Heart left ventricle (tissue), 13 donors: ENCODE data around the gene GPC6.

ENCODE experiments used
- POLR2A ChIP-seq, 2 donors: fragments of 450-650 bp; IDR thresholded peaks; one replicate each; pipeline ENCODE4 v1.6.1; 2017; ENCODE audit warnings: antibody characterized with exemption in 2 of 2, mild to moderate bottlenecking in 2 of 2, moderate library complexity in 2 of 2
- TF ChIP-seq, protein P1 (sequence below), 12 donors: fragments of 200-600 bp; sonication (generic) in 4 of 12; IDR thresholded peaks; one replicate each; pipeline versions ENCODE4 v1.5.0 to v1.8.0; 2018 to 2022; ENCODE audit warnings: antibody characterized with exemption in 12 of 12, mild to moderate bottlenecking in 5 of 12
- donor health status: ischemic (EF 13 %, LVEDD 7.1; RV severe dilation, severe dysfunction).
- donor health status: DM: no; HTN: yes; CAD: no.
- donor health status: DM: no; HTN: no; CAD: no.
- donor health status: ischemic (EF 25% LVEDD 6.9; RV normal size, moderate dysfunction).
- donor health status: ischemic (EF 25% LVEDD 5.7; RV mildly dilated, moderate dysfunction).
- donor health status: ischemic (EF 35%, LVEDD 5.7; RV mildly dilated, moderate dysfunction).
- donor health status: nonischemic (EF 11% LVEDD 7.7; RV severe dilation, severe dysfunction).
- donor health status: DM: yes; HTN: yes; CAD: no.
- donor health status: PGD.
- donor health status: ischemic (EF 29% LVEDD 5.4; RV normal size, mild dysfunction).
- donor health status: nonischemic (EF 23%, LVEDD 6.1; RV moderate dilation, normal function).

DNA sequence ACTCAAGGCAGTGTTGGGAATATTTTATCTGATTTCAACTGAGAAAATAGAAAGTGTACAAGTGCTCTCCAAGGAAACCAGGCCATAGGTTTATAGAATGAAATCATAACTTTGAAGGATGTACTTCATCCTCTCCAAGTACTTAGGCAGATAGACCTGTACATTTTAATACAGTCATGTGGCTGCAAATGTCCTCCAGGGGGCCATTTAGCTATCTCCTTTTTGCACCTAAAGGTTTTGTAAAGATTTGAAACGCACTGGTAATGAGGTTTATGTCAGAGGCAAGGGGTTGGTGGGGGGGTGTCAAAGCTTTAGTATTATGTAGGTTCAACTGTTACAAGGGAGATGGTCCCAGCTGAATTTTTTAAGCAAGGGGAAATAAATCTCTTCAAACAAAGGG, 888.4 kb downstream of the GPC6 start:
- no peak for TF ChIP-seq POLR2A (IDR thresholded peaks at IDR 0.05)
- TF ChIP-seq, protein P1, sequence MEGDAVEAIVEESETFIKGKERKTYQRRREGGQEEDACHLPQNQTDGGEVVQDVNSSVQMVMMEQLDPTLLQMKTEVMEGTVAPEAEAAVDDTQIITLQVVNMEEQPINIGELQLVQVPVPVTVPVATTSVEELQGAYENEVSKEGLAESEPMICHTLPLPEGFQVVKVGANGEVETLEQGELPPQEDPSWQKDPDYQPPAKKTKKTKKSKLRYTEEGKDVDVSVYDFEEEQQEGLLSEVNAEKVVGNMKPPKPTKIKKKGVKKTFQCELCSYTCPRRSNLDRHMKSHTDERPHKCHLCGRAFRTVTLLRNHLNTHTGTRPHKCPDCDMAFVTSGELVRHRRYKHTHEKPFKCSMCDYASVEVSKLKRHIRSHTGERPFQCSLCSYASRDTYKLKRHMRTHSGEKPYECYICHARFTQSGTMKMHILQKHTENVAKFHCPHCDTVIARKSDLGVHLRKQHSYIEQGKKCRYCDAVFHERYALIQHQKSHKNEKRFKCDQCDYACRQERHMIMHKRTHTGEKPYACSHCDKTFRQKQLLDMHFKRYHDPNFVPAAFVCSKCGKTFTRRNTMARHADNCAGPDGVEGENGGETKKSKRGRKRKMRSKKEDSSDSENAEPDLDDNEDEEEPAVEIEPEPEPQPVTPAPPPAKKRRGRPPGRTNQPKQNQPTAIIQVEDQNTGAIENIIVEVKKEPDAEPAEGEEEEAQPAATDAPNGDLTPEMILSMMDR (IDR thresholded peaks at IDR 0.05) = no peak
